HepG2 (cell line): ENCODE results near the gene XIST. TPM values are rescaled to one million over a fixed set of nuclear protein-coding genes. Genes with fewer than 3 reads are reported as not detected.

Experiments
- ATAC-seq: fragments of 200-7000 bp; cut with Tn5 transposase; 3 replicates; pipeline ENCODE4 v1.9.1; 2020; ENCODE audit warnings: mild to moderate bottlenecking, moderate library complexity
- BruUV-seq: library from RNA; stranded (reverse); fragments of 400-500 nt; replicated peaks from 2 replicates; lab custom pipeline; 2021; lab: Mats Ljungman, UMichigan
- CTCF ChIA-PET: fragments of 300-600 bp; formaldehyde crosslinking; extraction: SDS; loops from one replicate; lab custom pipeline; 2021; ENCODE audit warnings: low total read pairs, inconsistent platforms, low intra/inter-chr PET ratio; lab: Yijun Ruan, JAX
- POLR2A ChIA-PET: fragments of 350-600 bp; sonication (Branson Sonifier 250); formaldehyde crosslinking; loops from one replicate; lab custom pipeline; 2020; ENCODE audit warnings: antibody characterized with exemption, inconsistent platforms; lab: Yijun Ruan, JAX
- DNase-seq: peaks from one replicate; pipeline ENCODE4 v3.0.0-alpha.2; 2015; ENCODE audit warnings: low spot score
- FAIRE-seq: peaks from 3 replicates; lab custom pipeline; 2011; peaks lifted over from hg19 to GRCh38; lab: Jason Lieb, UNC
- H2AFZ ChIP-seq: one replicate; pipeline ENCODE4 v1.6.1; 2011; ENCODE audit warnings: low read length, inconsistent platforms
- H3K27ac ChIP-seq: fragments of 300-600 bp; 3 replicates; pipeline ENCODE4 v1.8.0; 2011; ENCODE audit warnings: mixed run types, mild to moderate bottlenecking, mixed read lengths, low read length, inconsistent platforms; ENCODE audit not compliant: insufficient read depth; ENCODE audit errors: extremely low read length
- H3K27me3 ChIP-seq, 2 experiments: fragments of 200-600 bp in 1 of 2; 2 replicates in 1 of 2; 3 replicates in 1 of 2; pipeline versions ENCODE4 v1.6.0 to v1.8.0; 2011; ENCODE audit warnings: low read length in 2 of 2, mild to moderate bottlenecking in 2 of 2, moderate library complexity in 2 of 2, inconsistent platforms in 1 of 2; ENCODE audit not compliant: insufficient read depth in 2 of 2, control insufficient read depth in 1 of 2
- H3K36me3 ChIP-seq, 2 experiments: fragments of 200-600 bp in 1 of 2; replicated peaks in 1 of 2; 2 replicates in 1 of 2; 3 replicates in 1 of 2; pipeline versions ENCODE4 v1.5.1 to v1.8.0; 2011; ENCODE audit warnings: low read length in 2 of 2, inconsistent platforms in 1 of 2; ENCODE audit not compliant: insufficient read depth in 2 of 2, control insufficient read depth in 1 of 2
- H3K4me1 ChIP-seq: 2 replicates; pipeline ENCODE4 v1.5.1; 2012; ENCODE audit warnings: low read length, inconsistent platforms; ENCODE audit not compliant: insufficient read depth
- H3K4me2 ChIP-seq: 2 replicates; pipeline ENCODE4 v1.6.0; 2011; ENCODE audit warnings: low read depth, low read length, inconsistent platforms
- H3K4me3 ChIP-seq, 3 experiments: fragments of 200-600 bp in 1 of 3; sonication (generic), shearing (Covaris generic) in 1 of 3; replicated peaks in 1 of 3; 2 replicates each; pipeline ENCODE4 v1.5.1; 2011 to 2016; ENCODE audit warnings: low read length in 3 of 3, inconsistent platforms in 2 of 3, low read depth in 2 of 3, mild to moderate bottlenecking in 2 of 3, control low read depth in 1 of 3, mixed read lengths in 1 of 3; ENCODE audit not compliant: insufficient read depth in 1 of 3
- H3K79me2 ChIP-seq: one replicate; pipeline ENCODE4 v1.6.1; 2011; ENCODE audit warnings: low read length, inconsistent platforms; ENCODE audit not compliant: insufficient read depth
- H3K9ac ChIP-seq: 2 replicates; pipeline ENCODE4 v1.6.0; 2011; ENCODE audit warnings: mild to moderate bottlenecking, low read depth, low read length, inconsistent platforms; ENCODE audit not compliant: insufficient read depth
- H3K9me3 ChIP-seq: 2 replicates; pipeline ENCODE4 v1.5.1; 2012; ENCODE audit warnings: mild to moderate bottlenecking, low read length
- H4K20me1 ChIP-seq: 2 replicates; pipeline ENCODE4 v1.6.0; 2011; ENCODE audit warnings: inconsistent platforms, mild to moderate bottlenecking, low read length, moderate library complexity; ENCODE audit not compliant: insufficient read depth
- CHCHD3 ChIP-seq: sonication (generic); formaldehyde crosslinking; IDR thresholded peaks from 2 replicates; pipeline ENCODE4 v1.8.0; 2022; ENCODE audit warnings: mild to moderate bottlenecking, missing genetic modification reagents, moderate library complexity
- RAD21 ChIP-seq: fragments of 450-650 bp; formaldehyde crosslinking; IDR thresholded peaks from 2 replicates; pipeline ENCODE4 v1.5.0; 2020; ENCODE audit warnings: mild to moderate bottlenecking
- SMC3 ChIP-seq: IDR thresholded peaks from 2 replicates; pipeline ENCODE4 v1.6.1; 2011; ENCODE audit warnings: low read length, improper control_type of control experiment
- STAG1 ChIP-seq: sonication (generic); formaldehyde crosslinking; IDR thresholded peaks from 2 replicates; pipeline ENCODE4 v1.4.0; 2020; ENCODE audit warnings: missing genetic modification reagents
- ZNF550 ChIP-seq: sonication (generic); formaldehyde crosslinking; IDR thresholded peaks from 2 replicates; pipeline ENCODE4 v1.4.0; 2020; ENCODE audit warnings: mild to moderate bottlenecking, missing genetic modification reagents, borderline replicate concordance
- WGBS: methylation state at CpG from one replicate; pipeline ENCODE4 v1.1.6; 2017; ENCODE audit warnings: low lambda C conversion rate; 5-methylcytosine and 5-hydroxymethylcytosine counted together
- in situ Hi-C: cut with HindIII; loops from 2 replicates; pipeline ENCODE4 v1.10.0; 2017; ENCODE audit warnings: low pct_unique_long_range_greater_than_20kb; ENCODE audit not compliant: extremely low pct_ligation_motif_present
- intact Hi-C: fragments of 100-400 bp; cut with micrococcal nuclease; formaldehyde crosslinking; loops from one replicate; pipeline ENCODE4 v1.10.0; 2022; ENCODE audit not compliant: unreplicated experiment
- polyA plus RNA-seq, 8 experiments: library from polyadenylated mRNA; depleted of rRNA in 3 of 8; stranded (reverse) in 7 of 8; unstranded in 1 of 8; fragments of >200 nt; fragmentation: Illumina TruSeq in 4 of 8; extraction: Trizol in 4 of 8; gene quantifications; 2 replicates each; pipeline versions ENCODE4 v1.2.1 to v1.2.3, GENCODE V29; 2011 to 2016; ENCODE audit warnings: low read depth in 4 of 8, missing spikeins in 1 of 8, mixed read lengths in 1 of 8; ENCODE audit not compliant: insufficient read depth in 1 of 8
- total RNA-seq, 5 experiments: library from RNA; depleted of rRNA; stranded (reverse); fragments of >200 nt; fragmentation: Illumina TruSeq; extraction: Trizol; gene quantifications; 2 replicates each; pipeline ENCODE4 v1.2.3, GENCODE V29; 2016; ENCODE audit warnings: low read depth in 1 of 5
- TF ChIP-seq, protein P1 (sequence below): sonication (generic); formaldehyde crosslinking; IDR thresholded peaks from 2 replicates; pipeline ENCODE4 v1.5.0; 2020; ENCODE audit warnings: mild to moderate bottlenecking, missing genetic modification reagents, moderate library complexity
- TF ChIP-seq, protein P2 (sequence below): sonication (generic); IDR thresholded peaks from 2 replicates; pipeline ENCODE4 v1.6.1; 2016; ENCODE audit warnings: low read depth, borderline replicate concordance

The XIST gene
- total and polyA plus RNA-seq, 2 of the 13 experiments (the other 11 are each of a cell fraction or from before 2014, with no cell fraction given) = 0.02 to 0.26 TPM

DNA sequence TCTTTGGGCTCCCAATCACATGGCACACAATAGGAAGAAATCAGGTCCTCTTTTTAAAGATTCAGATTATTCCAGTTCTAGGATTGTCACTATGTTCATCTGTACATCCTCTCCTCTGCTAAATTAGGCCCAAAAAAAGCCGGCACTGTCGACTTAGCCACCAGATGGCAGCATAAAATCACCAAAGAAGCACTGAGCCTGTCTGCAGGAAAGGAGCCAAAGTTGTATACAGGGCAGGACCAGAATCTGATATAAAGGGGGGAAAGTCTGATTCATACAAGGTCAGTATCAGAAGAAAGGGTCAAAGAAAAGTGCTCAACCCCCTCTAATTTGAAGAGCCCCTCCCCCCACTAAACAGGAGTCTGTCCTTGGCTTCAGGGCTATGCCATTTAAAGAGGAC lies 3.0 kb upstream of the XIST start:
- H3K9ac ChIP-seq = no peak overlapping the region
- no peak overlapping the region for H3K4me2 ChIP-seq
- no TSS peak for BruUV-seq
- H3K27ac ChIP-seq = no peak overlapping the region
- 0% methylated on average over 2 of the region's 2 CpGs for WGBS
- in situ Hi-C loops = loop anchor here (5.0 to 10.0 kb wide), 3 partner anchors 162 to 489 kb away; no protein-coding TSS in a partner anchor
- no peaks in the 10 kb centered on the region for H3K4me1 ChIP-seq
- no peaks in the 10 kb centered on the region for H4K20me1 ChIP-seq
- no peaks in the 10 kb centered on the region for H3K27me3 ChIP-seq
- TF ChIP-seq, protein P1, sequence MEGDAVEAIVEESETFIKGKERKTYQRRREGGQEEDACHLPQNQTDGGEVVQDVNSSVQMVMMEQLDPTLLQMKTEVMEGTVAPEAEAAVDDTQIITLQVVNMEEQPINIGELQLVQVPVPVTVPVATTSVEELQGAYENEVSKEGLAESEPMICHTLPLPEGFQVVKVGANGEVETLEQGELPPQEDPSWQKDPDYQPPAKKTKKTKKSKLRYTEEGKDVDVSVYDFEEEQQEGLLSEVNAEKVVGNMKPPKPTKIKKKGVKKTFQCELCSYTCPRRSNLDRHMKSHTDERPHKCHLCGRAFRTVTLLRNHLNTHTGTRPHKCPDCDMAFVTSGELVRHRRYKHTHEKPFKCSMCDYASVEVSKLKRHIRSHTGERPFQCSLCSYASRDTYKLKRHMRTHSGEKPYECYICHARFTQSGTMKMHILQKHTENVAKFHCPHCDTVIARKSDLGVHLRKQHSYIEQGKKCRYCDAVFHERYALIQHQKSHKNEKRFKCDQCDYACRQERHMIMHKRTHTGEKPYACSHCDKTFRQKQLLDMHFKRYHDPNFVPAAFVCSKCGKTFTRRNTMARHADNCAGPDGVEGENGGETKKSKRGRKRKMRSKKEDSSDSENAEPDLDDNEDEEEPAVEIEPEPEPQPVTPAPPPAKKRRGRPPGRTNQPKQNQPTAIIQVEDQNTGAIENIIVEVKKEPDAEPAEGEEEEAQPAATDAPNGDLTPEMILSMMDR (CRISPR knock-in tag) = peak; percentile 78
- TF ChIP-seq RAD21 (peak; percentile 57), STAG1 (CRISPR knock-in tag) (peak; percentile 87), ZNF550 (CRISPR knock-in tag) (no peak), CHCHD3 (CRISPR knock-in tag) (no peak), SMC3 (peak; percentile 94)
- TF ChIP-seq, protein P2, sequence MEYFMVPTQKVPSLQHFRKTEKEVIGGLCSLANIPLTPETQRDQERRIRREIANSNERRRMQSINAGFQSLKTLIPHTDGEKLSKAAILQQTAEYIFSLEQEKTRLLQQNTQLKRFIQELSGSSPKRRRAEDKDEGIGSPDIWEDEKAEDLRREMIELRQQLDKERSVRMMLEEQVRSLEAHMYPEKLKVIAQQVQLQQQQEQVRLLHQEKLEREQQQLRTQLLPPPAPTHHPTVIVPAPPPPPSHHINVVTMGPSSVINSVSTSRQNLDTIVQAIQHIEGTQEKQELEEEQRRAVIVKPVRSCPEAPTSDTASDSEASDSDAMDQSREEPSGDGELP = no peak
- TF ChIP-seq, all 625 proteins: peak for 4
- Histone ChIP-seq H3K4me3 (no peak overlapping the region), H2AFZ (no peak overlapping the region), H3K79me2 (no peaks in the 10 kb centered on the region), H3K9me3 (no peaks in the 10 kb centered on the region), H3K36me3 (no peaks in the 10 kb centered on the region)
- ChIA-PET POLR2A (no interaction called here), CTCF (interaction anchor here (1.3 to 3.5 kb wide), 3 partner anchors 159 to 488 kb away, joined by 5 to 25 read pairs (median 8); no protein-coding TSS in a partner anchor)
- peak; percentile 22 for DNase-seq
- FAIRE-seq = peak; percentile 89
- peak; percentile 79 for ATAC-seq
- intact Hi-C loops = loop anchor here (1.0 to 2.0 kb wide), 3 partner anchors 160 to 489 kb away; no protein-coding TSS in a partner anchor
